T-helper 22 cell (primary cell): ENCODE measurements around the gene EVC2.

Experiments
- DNase-seq: peaks from one replicate; pipeline ENCODE4 v3.0.0-alpha.2; 2020; ENCODE audit warnings: low read depth

Gene EVC2

GRCh38 chr4:5683566-5683965 lies 24.8 kb downstream of the EVC2 start:
- no peak for DNase-seq

- no peak for DNase-seq
Observed at GRCh38 chr4:5678977-5679376, 29.4 kb downstream of the EVC2 start.

GRCh38 chr4:5676763-5677162 lies 31.6 kb downstream of the EVC2 start:
- no peak for DNase-seq

GRCh38 chr4:5666741-5667140 lies 41.6 kb downstream of the EVC2 start:
- DNase-seq, result no peak

GRCh38 chr4:5664778-5665177 lies 43.6 kb downstream of the EVC2 start:
- no peak for DNase-seq

- no peak for DNase-seq
Observed at GRCh38 chr4:5662555-5662954, 45.8 kb downstream of the EVC2 start.

GRCh38 chr4:5661237-5661636 lies 47.1 kb downstream of the EVC2 start:
- no peak for DNase-seq

GRCh38 chr4:5660185-5660584 lies 48.2 kb downstream of the EVC2 start:
- no peak for DNase-seq

GRCh38 chr4:5658974-5659373 lies 49.4 kb downstream of the EVC2 start:
- DNase-seq, result no peak

GRCh38 chr4:5656415-5656814 lies 51.9 kb downstream of the EVC2 start:
- DNase-seq, result no peak

GRCh38 chr4:5654791-5655190 lies 53.6 kb downstream of the EVC2 start:
- DNase-seq, result no peak

GRCh38 chr4:5651089-5651488 lies 57.3 kb downstream of the EVC2 start:
- no peak for DNase-seq

- no peak for DNase-seq
Observed at GRCh38 chr4:5650040-5650439, 58.3 kb downstream of the EVC2 start.

GRCh38 chr4:5647351-5647750 lies 61.0 kb downstream of the EVC2 start:
- no peak for DNase-seq

GRCh38 chr4:5640096-5640495 lies 68.3 kb downstream of the EVC2 start:
- DNase-seq, result no peak

- no peak for DNase-seq
Observed at GRCh38 chr4:5639556-5639955, 68.8 kb downstream of the EVC2 start.

- DNase-seq, result no peak
Observed at GRCh38 chr4:5638976-5639375, 69.4 kb downstream of the EVC2 start.

GRCh38 chr4:5638316-5638715 lies 70.0 kb downstream of the EVC2 start:
- DNase-seq, result no peak

- DNase-seq, result no peak
Observed at GRCh38 chr4:5636766-5637670, 71.3 kb downstream of the EVC2 start.

- no peak for DNase-seq
Observed at GRCh38 chr4:5635826-5636195, 72.5 kb downstream of the EVC2 start.

GRCh38 chr4:5632571-5632970 lies 75.8 kb downstream of the EVC2 start:
- DNase-seq, result no peak

- DNase-seq, result no peak
Observed at GRCh38 chr4:5632066-5632440, 76.3 kb downstream of the EVC2 start.

GRCh38 chr4:5631352-5632065 lies 76.8 kb downstream of the EVC2 start:
- no peak for DNase-seq

- DNase-seq, result no peak
Observed at GRCh38 chr4:5630762-5631161, 77.6 kb downstream of the EVC2 start.
